GM21576 (cell line): Measurements from ENCODE around the gene ZNF668.
A peak's percentile ranks its signal among the peaks of the same experiment; 100 is the strongest.
"Not testable (repeated sequence)": the region's sequence is repeated elsewhere in the genome, so short reads cannot be mapped to it uniquely, and the experiment has no call there.

Source experiments
- ATAC-seq: cut with Tn5 transposase; IDR thresholded peaks from one replicate; pipeline ENCODE4 v1.9.1; 2021; ENCODE audit warnings: mild to moderate bottlenecking, moderate library complexity; ENCODE audit not compliant: unreplicated experiment

The ZNF668 gene

DNA sequence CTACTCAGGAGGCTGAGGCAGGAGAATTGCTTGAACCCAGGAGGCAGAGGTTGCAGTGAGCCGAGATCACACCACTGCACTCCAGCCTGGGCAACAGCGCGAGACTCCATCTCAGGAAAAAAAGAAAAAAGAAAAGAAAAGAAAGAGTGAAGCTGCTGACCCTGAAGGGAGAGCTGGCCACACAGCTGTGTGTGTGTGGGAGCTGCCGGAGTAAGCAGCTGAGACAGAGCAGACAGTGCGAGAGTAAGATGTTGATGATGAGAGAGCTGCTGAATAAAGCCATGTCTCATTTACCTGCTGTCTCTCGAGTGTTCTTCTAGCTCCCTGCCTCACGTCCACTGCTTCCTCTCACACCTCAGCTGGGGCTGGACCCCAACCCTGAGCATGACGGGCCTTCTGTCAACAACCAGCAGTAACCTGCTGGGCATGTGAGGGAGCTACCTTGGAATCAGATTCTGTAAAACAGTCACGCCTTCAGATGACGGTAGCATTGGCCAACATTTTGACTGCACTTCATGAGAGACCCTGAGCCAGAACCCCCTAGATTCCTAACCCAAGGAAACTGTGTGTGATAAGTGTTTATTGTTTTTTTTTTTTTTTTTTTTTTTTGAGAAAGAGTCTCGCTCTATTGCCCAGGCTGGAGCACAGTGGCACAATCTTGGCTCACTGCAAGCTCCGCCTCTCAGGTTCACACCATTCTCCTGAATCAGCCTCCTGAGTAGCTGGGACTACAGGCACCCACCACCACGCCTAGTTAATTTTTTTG, 27.0 kb upstream of the ZNF668 start:
- ATAC-seq, result not testable (repeated sequence)

DNA sequence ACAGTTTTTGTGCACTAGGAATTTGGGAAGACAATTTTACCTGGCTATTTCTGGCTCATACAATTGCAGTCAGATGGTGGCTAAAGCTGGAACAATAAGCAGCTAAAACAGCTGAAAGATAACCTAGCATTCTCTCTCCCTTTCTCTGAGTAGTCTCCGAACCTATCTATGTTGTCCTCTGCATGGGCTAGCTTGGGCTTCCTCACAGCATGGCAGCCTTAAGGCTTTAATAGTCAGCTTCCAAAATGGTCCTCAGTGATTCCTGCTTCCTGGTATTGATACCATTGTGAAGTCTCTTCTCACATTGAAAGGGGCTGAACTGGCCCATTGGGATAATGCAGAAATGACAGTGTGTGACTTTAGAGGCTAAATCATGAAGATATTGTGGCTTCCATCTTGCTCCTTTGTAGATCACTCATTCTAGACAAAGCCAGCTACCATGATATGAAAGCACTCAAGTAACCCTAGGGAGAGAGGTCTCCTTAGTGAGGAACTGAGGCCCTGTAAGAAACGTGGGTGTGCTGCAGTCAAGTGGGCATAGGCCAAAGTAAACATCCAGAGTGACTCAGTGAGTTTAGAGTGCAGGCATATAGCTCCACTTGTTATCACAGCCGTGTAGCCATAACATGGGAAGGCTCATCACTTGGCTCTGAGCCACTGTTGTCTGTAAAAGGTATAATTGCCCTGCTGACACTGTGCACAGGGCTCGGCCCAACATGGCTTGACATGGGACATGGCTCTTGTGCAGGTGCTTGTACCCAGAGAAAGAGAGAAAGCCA, 26.0 kb upstream of the ZNF668 start:
- no peak for ATAC-seq

DNA sequence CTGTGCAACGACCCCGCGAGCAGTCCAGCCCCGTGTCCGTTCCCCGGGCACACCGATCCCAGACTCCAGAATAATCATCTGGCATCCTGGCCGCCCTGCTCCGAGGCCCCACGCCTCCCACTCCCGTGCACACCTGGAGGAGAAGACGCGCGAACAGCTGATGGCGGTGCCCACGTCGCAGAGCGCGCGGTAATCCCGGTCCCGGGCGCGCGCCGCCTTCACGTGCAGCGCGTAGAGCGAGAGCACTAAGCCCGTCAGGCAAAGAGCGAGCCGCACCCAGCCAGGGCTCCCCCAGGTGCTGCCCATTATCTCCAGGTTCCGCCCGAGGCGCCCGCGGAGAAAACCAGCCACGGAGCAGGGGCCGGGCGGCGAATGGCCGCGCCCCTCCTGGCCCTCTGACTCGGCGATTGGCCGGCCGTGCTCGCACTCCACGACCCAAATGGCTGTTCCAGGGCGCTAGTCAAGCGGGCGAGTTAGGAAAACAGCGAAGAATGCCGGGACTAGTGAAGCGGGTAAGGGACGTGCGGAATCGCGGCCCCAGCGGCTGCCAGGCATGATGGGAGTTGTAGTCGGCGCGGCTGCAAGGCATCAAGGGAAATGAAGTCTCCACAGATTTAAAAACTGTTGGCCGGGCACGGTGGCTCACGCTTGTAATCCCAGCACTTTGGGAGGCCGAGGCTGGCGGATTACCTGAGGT, 20.5 kb upstream of the ZNF668 start, which contains the start of gene VKORC1:
TSS of gene VKORC1 (minus strand) at position 374 of the 697 bp plus-strand sequence. CDS start at position 306, 68 bp downstream.
- ATAC-seq, result peak; percentile 78

DNA sequence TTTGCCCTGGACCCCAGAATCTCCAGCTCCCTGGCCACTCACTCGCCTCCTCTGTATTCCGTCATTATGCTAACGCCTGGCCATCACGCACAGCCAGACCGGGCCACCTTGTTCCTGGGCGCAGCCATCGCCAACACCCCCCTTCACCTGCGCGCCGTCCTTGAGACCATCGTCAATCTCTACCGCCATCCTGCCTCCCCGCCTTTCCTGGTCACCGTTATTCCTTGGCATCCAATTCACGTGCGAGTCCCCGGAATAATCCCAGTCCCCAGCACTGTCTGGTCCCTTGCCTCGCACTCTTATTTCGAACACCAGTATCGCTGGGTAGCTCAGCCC, 20.0 kb upstream of the ZNF668 start:
- ATAC-seq, result no peak

DNA sequence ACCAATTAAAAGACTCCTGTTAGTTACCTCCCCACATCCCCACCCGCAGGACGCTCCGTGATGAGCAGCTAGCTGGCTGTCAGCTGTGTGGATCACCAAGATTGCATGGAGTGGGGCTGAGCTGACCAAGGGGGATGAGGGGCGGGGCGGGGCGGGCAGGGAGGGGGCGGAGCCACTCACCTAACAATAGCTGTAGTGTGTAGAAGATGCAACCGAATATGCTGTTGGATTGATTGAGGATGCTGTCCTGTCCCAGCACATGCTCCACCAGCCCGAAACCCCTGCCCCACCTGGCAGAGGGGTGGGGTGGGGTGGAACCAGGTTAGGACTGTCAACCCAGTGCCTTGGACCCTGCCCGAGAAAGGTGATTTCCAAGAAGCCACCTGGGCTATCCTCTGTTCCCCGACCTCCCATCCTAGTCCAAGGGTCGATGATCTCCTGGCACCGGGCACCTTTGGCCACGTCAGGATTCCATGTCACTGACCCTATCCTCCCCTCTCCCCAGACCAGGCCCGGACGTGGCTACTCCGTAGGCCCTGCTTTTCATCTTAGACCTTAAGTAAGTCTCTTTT, 19.2 kb upstream of the ZNF668 start:
- no peak for ATAC-seq

DNA sequence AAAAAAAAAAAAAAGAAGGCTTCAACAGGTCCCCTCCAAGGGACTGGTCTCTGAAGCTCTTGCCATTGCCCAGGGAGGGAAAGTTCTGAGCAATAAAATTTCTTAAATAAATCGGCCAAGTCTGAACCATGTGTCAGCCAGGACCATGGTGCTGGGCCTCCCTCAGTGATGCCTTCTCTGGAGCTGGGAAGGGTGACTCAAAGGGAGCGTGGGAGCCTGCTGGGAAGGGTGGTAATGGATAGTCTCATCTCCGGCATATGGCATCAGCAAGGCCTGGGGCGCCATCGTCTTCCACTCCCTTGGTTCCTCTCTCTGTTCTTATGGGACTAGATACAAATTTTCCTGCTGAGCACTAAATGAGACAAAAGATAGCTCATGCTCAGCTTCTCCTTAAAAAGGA, 18.3 kb upstream of the ZNF668 start:
- no peak for ATAC-seq

DNA sequence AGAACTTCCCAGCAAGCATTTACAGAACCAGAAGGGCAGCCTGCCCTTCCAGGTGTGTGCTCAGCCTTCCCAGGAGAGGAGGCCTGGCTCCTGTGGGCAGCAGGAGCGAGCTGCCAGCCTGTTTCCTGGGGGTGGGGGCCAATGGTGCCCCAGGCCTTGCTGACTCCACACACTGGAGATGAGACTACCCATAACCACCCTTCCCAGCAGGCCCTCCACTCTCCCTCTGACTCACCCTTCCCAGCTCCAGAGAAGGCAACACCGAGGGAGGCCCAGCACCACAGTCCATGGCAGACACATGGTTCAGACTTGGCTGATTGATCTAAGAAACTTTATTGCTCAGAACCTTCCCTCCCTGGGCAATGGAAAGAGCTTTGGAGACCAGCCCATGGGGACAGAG, 16.5 kb upstream of the ZNF668 start:
- no peak for ATAC-seq

DNA sequence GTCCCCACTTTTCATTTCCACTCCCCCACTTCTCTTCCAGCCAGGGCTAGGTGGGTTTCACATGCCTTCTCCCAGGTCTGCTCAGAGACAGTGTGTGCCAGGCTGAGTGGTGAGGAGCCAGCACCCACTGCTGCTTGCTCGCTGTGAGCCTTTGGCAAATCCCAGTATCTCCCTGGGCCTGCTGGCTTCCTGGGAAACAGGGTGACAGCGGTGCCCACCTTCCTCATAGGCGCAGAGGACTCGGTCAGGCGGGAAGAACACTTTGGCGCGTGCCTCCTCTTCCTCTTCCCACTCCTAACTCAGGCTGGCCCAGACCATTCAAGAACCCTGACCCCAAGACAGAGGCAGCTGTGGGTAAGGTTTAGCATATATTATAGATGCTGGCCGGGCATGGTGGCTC, 15.2 kb upstream of the ZNF668 start:
- no peak for ATAC-seq

DNA sequence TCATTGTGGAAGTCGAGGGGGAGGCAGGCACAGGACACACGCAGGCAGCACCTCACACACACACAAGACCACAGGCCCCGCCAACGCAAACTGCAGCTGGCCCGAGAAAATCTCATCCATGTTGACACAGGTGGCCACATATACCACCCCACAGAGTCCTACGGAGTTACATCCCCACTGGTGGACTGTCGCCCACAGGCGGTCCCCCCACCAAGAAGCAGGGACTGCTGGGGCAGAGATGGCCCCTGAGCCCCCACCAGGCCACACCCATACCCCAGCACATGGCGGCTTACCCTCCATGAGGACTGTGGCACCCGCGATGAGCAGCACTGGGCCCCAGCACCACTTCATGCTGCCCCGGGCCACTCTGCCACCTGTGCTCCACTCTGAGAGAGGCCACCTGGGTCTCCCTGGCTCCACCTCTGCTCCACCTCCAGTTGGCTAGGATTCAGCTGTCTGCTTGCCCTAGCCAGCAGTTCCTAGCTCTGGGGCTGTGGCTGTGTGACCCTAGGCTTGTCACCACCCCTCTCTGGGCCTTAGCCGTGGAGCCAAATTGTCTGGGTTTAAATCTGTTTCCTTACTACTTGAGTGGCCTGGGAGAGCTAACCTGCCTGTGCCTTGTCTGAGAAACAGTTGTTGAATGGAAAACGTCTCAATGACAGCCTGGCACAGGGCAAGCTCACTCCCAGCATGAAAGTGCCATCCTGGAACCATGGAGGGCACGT, 14.6 kb upstream of the ZNF668 start, which contains the start of gene PRSS53:
TSS of gene PRSS53 (minus strand) at position 485 of the 725 bp plus-strand sequence. CDS start at position 351, 134 bp downstream.
- ATAC-seq, result no peak

DNA sequence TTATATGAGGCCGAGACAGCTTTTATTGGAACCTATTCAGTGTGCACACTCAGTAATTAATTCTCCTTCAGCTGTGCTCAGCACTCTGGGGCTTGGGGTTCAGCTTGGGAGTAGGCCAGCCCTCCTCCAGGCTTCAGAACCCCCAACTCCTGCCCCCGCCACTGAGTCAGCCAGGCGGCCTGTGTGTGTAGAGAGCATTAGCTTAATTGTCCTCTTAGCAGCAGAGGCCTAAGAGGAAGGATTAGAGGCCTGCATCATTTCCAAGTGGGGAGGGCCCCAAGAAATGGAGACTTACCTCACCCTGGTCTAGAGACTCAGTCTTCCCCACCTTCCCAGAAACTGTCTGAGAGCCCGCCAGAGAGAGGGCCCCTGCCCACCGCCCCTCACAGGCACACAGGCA, 13.9 kb upstream of the ZNF668 start:
- no peak for ATAC-seq

DNA sequence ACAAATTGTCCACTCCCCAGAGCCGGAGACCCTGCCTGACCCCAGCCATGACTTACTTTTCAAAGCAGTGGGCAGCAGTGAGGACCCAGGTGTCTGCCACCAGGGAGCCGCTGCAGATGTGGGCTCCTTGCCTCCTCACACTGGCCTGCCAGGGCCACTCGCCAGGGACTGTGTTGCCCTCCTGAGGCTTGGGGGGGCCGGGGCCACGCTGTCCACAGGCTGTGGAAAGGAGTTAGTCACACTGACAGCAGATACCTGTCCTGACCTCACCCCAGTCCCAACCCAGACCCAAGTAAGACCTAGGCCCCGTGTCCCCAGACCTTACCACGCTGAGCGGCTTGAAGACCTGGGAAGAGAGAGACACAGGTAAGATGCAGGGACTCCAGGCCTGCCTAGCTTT, 13.4 kb upstream of the ZNF668 start:
- no peak for ATAC-seq

DNA sequence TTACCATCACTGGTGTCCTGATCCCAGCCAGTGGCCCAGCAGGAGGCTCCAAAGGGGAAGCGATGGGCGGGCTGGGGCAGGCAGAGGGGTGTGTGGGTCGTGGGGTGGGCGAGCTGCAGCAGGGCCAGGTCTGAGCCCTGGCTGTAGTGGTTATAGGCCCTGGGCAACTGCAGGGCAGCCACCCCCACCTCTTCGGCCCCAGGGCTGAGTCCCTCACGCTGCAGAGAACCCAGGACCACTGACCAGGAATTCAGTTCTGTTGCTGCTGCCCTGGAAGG, 12.5 kb upstream of the ZNF668 start:
- no peak for ATAC-seq

DNA sequence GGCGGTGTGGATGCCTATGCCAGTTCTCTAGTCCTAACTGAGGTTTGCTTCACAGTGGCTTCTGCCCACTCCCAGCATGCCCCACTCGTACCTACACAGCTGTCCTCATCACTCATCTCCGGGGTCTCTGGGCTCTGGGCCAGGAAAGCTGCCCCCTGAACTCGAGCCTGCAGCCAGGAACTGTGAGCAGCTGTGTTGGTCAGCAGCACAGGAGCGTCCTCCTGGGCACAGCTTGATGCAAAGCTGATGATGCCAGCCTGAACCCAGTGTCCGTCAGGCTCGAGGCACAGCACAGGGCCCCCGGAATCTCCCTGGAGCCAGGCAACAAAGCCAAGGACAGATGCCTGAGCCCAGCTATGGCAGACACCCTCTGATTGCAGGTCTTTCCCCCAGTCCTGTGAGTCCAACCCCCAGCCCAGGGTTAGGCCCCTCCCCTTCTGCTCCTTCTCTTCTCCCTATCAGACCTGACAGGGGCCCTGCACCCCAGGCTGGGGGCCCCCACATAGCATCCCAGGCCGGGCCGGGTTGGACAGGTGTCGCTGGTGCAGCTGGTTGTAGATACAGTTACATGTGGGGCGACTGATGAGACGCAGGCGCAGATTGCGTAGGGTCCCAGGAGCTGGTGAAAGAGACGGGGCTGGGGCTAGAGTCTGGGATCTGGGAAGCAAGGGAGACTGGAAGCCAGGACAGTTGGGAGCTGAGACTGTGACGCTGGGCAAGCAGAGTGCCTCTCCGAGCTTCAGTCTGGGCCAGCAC, 12.0 kb upstream of the ZNF668 start:
- ATAC-seq, result no peak

DNA sequence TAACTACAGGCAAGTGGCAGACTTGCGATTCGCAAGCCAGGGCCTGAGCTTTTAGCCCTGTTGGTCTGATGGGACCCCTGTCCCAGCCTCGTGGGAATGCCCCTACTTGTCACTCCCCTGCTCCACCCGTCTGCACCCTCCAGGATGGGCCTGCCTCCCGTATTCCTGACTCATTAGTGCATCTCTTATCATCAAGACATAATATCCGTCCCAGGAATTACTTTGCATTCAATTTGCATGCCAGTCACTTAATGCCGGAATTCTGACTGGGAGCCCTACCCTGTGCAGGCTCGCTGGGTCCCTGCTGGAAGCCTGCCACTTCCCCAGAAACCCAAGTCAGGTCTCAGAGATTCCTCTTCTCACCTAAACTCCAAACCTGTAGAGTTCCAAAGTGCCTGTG, 11.4 kb upstream of the ZNF668 start:
- ATAC-seq, result no peak

DNA sequence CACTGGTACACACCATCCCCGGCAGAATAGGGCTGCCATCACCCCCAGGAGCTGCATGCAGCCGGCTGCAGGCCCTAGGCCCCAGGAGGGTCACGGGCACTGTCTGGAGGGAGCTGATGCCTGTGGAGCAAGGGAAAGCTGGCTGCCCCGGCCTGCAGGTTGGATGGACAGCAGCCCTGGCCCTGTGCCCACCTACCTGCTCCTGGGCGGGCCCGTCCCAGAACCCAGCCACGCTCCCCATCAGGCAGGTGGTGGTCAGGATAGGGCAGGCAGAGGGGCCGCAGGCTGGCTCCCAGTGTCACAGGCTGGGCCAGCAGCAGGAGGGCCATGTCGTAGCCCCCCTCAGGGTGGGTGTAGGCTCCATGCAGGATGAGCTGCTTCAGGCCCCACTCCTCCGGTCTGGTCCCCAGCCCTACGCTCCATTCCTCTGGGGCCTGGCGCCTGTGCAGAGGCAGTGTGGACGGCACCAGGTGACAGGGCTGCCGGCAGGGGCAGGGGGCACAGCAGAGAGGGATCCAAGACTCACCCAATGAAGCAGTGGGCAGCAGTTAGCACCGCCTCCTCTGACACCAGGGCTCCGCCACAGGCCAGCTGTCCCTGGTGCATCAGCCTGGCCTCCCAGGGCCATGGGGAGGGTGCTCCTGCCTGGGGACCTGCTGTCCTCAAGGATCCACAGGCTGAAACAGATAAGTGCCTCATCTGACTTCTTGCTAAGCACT, 10.7 kb upstream of the ZNF668 start:
- no peak for ATAC-seq

DNA sequence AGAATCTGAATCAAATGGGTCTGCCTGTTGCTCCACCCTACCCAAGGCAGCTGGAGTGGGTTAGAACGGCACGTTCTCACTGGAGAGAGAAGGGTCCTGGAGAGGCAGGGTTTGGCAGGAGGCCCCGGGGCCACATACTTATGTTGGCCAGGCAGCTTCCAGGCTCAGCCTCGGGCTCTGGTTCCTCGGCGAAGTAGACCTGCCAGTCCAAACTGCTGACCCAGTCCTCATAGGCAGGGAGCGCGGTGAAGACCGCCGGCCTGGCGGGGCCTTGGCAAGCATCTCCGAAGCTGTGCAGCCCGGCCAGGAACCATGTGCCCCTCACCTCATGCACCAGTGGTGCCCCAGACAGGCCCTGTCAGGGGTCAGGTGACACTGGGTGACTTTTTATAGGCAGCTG, 9.9 kb upstream of the ZNF668 start:
- ATAC-seq, result no peak

DNA sequence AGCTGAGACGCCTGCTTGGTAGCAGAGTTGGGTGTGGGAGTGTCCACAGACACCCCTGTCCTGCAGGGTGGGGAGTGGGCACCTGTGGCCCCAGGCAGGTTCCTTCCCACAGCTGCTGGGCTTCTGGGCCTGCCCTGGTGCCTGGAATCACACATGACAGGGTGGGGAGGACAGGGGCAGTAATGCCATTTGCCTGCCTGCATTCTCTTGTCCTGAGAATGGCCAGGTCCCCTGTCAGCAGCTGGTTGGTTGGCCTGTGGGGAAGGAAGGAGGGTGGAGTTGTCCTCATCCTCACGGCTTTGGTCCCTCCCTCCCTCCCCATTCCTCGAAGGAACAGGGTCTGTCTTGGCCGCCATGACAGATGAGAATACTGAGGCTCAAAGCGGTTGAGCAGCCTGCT, 9.5 kb upstream of the ZNF668 start:
- no peak for ATAC-seq

DNA sequence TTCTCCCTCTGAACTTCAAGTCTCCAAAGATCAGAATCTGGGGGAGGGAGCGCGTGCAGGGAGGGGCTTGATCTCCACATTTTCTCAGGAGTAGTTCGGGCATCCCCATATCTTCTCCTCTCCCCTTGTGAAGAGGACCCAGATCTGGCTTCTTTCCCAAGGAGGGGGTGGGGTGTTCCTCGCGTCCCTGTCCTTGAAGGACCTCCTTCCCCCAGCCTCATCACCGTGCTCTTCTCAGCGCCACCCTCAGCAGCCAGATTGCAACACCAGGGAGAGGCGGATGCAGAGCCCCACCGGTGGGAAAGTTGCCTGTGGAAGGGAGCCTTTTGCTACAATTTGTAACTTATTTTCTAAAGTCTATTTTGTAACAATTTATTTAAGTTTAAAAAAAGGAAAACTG, 9.0 kb upstream of the ZNF668 start:
- ATAC-seq, result no peak

DNA sequence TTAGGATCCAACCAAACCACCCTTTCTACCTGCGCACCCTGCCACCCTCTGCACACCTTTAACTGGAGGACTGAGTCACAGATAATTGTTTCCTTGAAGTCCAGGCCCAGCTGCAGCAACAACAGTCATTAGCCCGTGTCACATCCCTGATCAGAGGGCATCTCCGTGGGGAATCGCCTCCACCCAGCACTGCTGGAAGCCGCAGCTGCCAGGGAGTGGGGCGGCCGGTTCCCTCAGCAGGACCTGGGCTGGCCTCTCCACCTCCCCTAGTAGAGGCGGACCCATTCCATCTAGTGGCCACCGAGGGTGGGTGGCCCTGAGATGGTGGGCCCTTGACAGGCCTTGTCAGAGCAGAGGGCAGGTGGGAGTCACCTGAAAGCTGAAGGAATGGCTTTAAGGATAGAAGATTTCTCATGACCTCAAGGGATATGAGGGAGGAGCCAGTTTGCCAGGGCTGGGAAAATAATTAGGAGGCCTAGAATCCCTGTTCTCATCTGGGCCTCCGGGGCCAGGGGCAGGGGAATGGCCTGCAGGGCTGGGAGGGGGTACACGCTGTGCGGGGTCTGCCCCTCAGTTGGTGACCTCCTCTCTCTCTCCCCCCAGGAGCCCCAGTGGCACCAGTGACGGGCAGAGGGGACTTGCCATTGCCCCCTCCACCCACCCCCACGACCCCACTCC, 8.5 kb upstream of the ZNF668 start:
- ATAC-seq, result no peak
